ENCODE data around the gene NCOA5.

The NCOA5 gene

GRCh38 chr20:46021361-46022359 lies 68.1 kb downstream of the NCOA5 start (continued):
- TF ChIP-seq ZNF398 (tag by site-specific recombination; IDR thresholded peaks at IDR 0.05) (peak; percentile 57; the same call in 1 of the 2 replicates), MEIS1 (CRISPR knock-in tag; IDR thresholded peaks at IDR 0.05; ENCODE audit: borderline replicate concordance) (no peak), GLIS1 (tag by site-specific recombination; IDR thresholded peaks at IDR 0.05) (peak; percentile 81), ZNF561 (tag by site-specific recombination; IDR thresholded peaks at IDR 0.05; ENCODE audit: borderline replicate concordance) (0 out of 2 replicates have a peak, but pooled peaks have one; percentile 32), ZNF239 (tag by site-specific recombination; IDR thresholded peaks at IDR 0.05) (no peak), ZNF341 (tag by site-specific recombination; IDR thresholded peaks at IDR 0.05; ENCODE audit: low read depth) (peak; percentile 83), ZNF555 (tag by site-specific recombination; conservative IDR thresholded peaks at IDR 0.05) (no peak), ZNF629 (tag by site-specific recombination; IDR thresholded peaks at IDR 0.05) (peak; percentile 38; the same call in 1 of the 2 replicates), ZNF19 (tag by site-specific recombination; IDR thresholded peaks at IDR 0.05; ENCODE audit: low read depth) (no peak), ZBTB6 (tag by site-specific recombination; IDR thresholded peaks at IDR 0.05) (peak; percentile 42; the same call in 1 of the 2 replicates), WT1 (tag by site-specific recombination; IDR thresholded peaks at IDR 0.05) (0 out of 2 replicates have a peak, but pooled peaks have one; percentile 49), REPIN1 (tag by site-specific recombination; IDR thresholded peaks at IDR 0.05; ENCODE audit: low read depth) (no peak), SCRT2 (tag by site-specific recombination; IDR thresholded peaks at IDR 0.05) (peak; percentile 74), ZNF311 (tag by site-specific recombination; IDR thresholded peaks at IDR 0.05; ENCODE audit: borderline replicate concordance) (no peak), ZSCAN23 (tag by site-specific recombination; IDR thresholded peaks at IDR 0.05) (no peak), ZNF280C (tag by site-specific recombination; IDR thresholded peaks at IDR 0.05) (no peak), ZSCAN30 (tag by site-specific recombination; IDR thresholded peaks at IDR 0.05) (0 out of 2 replicates have a peak, but pooled peaks have one; percentile 28), ZFHX2 (tag by site-specific recombination; conservative IDR thresholded peaks at IDR 0.05) (peak; percentile 44; the same call in 1 of the 2 replicates), ZNF510 (tag by site-specific recombination; IDR thresholded peaks at IDR 0.05; ENCODE audit: insufficient replicate concordance) (no peak), ZBTB17 (tag by site-specific recombination; IDR thresholded peaks at IDR 0.05) (peak; percentile 31; the same call in 1 of the 2 replicates), ZNF335 (tag by site-specific recombination; conservative IDR thresholded peaks at IDR 0.05) (peak; percentile 81; the same call in 1 of the 2 replicates), MYNN (tag by site-specific recombination; IDR thresholded peaks at IDR 0.05; ENCODE audit: borderline replicate concordance) (no peak), PRDM10 (tag by site-specific recombination; IDR thresholded peaks at IDR 0.05) (peak; percentile 64), BCL6B (tag by site-specific recombination; IDR thresholded peaks at IDR 0.05) (no peak), ZNF600 (tag by site-specific recombination; IDR thresholded peaks at IDR 0.05) (peak; percentile 63; the same call in 1 of the 2 replicates), BCL11A (tag by site-specific recombination; IDR thresholded peaks at IDR 0.05; ENCODE audit: low read depth) (peak; percentile 62), KLF16 (tag by site-specific recombination; IDR thresholded peaks at IDR 0.05) (peak; percentile 93), SP3 (tag by site-specific recombination; IDR thresholded peaks at IDR 0.05) (peak; percentile 98), ZNF48 (tag by site-specific recombination; IDR thresholded peaks at IDR 0.05) (no peak)

Data from HEK293 (cell line).